NCI-H2196 treated with DMSO at 0.1 percent for 48 hours (cell line): ENCODE results near the gene HVCN1.

Source experiments
- DNase-seq: peaks from one replicate; lab custom pipeline; 2025; ENCODE audit not compliant: unreplicated experiment; lab: John Stamatoyannopoulos, UW

Gene HVCN1

GRCh38 chr12:110699591-110700445 is 10.9 kb upstream of the HVCN1 start:
- no peak for DNase-seq

GRCh38 chr12:110698171-110698902 is 9.4 kb upstream of the HVCN1 start:
- peak; percentile 25 for DNase-seq

GRCh38 chr12:110697236-110697635 is 8.3 kb upstream of the HVCN1 start:
- DNase-seq: no peak

GRCh38 chr12:110696283-110696682 is 7.4 kb upstream of the HVCN1 start:
- DNase-seq: no peak

GRCh38 chr12:110694330-110694901 is 5.5 kb upstream of the HVCN1 start:
- DNase-seq: no peak

- no peak for DNase-seq
Observed at GRCh38 chr12:110693731-110694130, 4.8 kb upstream of the HVCN1 start.

- no peak for DNase-seq
Observed at GRCh38 chr12:110690127-110690430, 1.2 kb upstream of the HVCN1 start.

- DNase-seq: no peak
Observed at GRCh38 chr12:110689281-110690126, 589 bp upstream of the HVCN1 start.

- DNase-seq: no peak
Observed at GRCh38 chr12:110687396-110688169, 1.3 kb downstream of the HVCN1 start.

GRCh38 chr12:110686294-110686903 is 2.5 kb downstream of the HVCN1 start:
- DNase-seq: no peak

GRCh38 chr12:110684312-110684836 is 4.5 kb downstream of the HVCN1 start:
- DNase-seq: no peak

GRCh38 chr12:110683888-110684287 is 5.0 kb downstream of the HVCN1 start:
- no peak for DNase-seq

- no peak for DNase-seq
Observed at GRCh38 chr12:110680032-110680431, 8.9 kb downstream of the HVCN1 start.

- DNase-seq: no peak
Observed at GRCh38 chr12:110679201-110679600, 9.7 kb downstream of the HVCN1 start.

- DNase-seq: no peak
Observed at GRCh38 chr12:110677982-110678381, 10.9 kb downstream of the HVCN1 start.

GRCh38 chr12:110677206-110677911 is 11.6 kb downstream of the HVCN1 start:
- no peak for DNase-seq

GRCh38 chr12:110676171-110676570 is 12.7 kb downstream of the HVCN1 start:
- DNase-seq: no peak

GRCh38 chr12:110670161-110670701 is 18.7 kb downstream of the HVCN1 start:
- no peak for DNase-seq

- DNase-seq: no peak
Observed at GRCh38 chr12:110669193-110669502, 19.8 kb downstream of the HVCN1 start.
